Chondrocyte (in vitro differentiated cells): Measurements from ENCODE around the gene RNASEH1. TPM values are rescaled to one million over a fixed set of nuclear protein-coding genes. Genes with fewer than 3 reads are reported as not detected.

Experiments used
- DNase-seq: peaks from one replicate; pipeline ENCODE4 v3.0.0; 2021; ENCODE audit warnings: mixed read lengths, low spot score
- H3K27ac Mint-ChIP-seq: one replicate; pipeline ENCODE4 v1.8.0; 2021; ENCODE audit warnings: mild to moderate bottlenecking, moderate library complexity, mixed read lengths; ENCODE audit not compliant: unreplicated experiment
- H3K27me3 Mint-ChIP-seq: 2 replicates; pipeline ENCODE4 v1.8.0; 2021; ENCODE audit warnings: low read depth, mixed read lengths
- H3K36me3 Mint-ChIP-seq: 2 replicates; pipeline ENCODE4 v1.8.0; 2021; ENCODE audit warnings: low read depth, mixed read lengths
- H3K4me1 Mint-ChIP-seq: 2 replicates; pipeline ENCODE4 v1.8.0; 2021; ENCODE audit warnings: low read depth, mild to moderate bottlenecking, mixed read lengths
- H3K4me3 Mint-ChIP-seq: one replicate; pipeline ENCODE4 v1.8.0; 2021; ENCODE audit warnings: mild to moderate bottlenecking, moderate library complexity, mixed read lengths; ENCODE audit not compliant: unreplicated experiment
- H3K9me3 Mint-ChIP-seq: 2 replicates; pipeline ENCODE4 v1.8.0; 2021; ENCODE audit warnings: low read depth, mixed read lengths
- CTCF ChIP-seq: fragments of 200-600 bp; sonication (generic); IDR thresholded peaks from 2 replicates; pipeline ENCODE4 v1.5.0; 2021; ENCODE audit warnings: antibody characterized with exemption, mild to moderate bottlenecking, moderate library complexity
- long read RNA-seq: library from polyadenylated mRNA; stranded (forward); transcript quantifications from one replicate; pipeline ENCODE4 v2.0.0, GENCODE V29; 2021
- total RNA-seq: library from RNA; stranded (reverse); gene quantifications from 3 replicates; pipeline ENCODE4 v1.2.1, GENCODE V29; 2021

RNASEH1 gene
- total RNA-seq = 28.9 to 32.7 TPM (median 29.2 TPM) in 3 replicates
- long read RNA-seq, transcript RNASEH1-201 (8 exons, 1,887 nt) = major isoform, 46 of 64 reads
- long read RNA-seq, partial matches to known transcripts = 5 of 64 reads
- long read RNA-seq, other reads (novel, unspliced or antisense) = 13 of 64 reads

- DNase-seq = peak; percentile 100
- H3K9me3 Mint-ChIP-seq = no peaks in the 10 kb centered on the region
- H3K4me3 Mint-ChIP-seq = peak within 1 kb of the TSS; percentile 83
- peak within 1 kb of the TSS; percentile 97 for H3K27ac Mint-ChIP-seq
- peaks cover 9% of the 10 kb centered on the region for H3K36me3 Mint-ChIP-seq
- H3K27me3 Mint-ChIP-seq = no peaks in the 10 kb centered on the region
- no peak for TF ChIP-seq CTCF
- peaks cover 21% of the 10 kb centered on the region for H3K4me1 Mint-ChIP-seq
Measured at GRCh38 chr2:3558205-3559014, at the start of gene RNASEH1. RNASEH1 (minus strand) TSS chr2:3558333; CDS start chr2:3558260, 73 bp downstream.

GRCh38 chr2:3606370-3607201 lies 48.5 kb upstream of the RNASEH1 start:
- no peak for TF ChIP-seq CTCF
- Mint-ChIP-seq H3K27ac (no peak overlapping the region), H3K4me3 (no peak overlapping the region), H3K9me3 (no peaks in the 10 kb centered on the region), H3K27me3 (peaks cover 17% of the 10 kb centered on the region), H3K4me1 (no peaks in the 10 kb centered on the region), H3K36me3 (no peaks in the 10 kb centered on the region)
- peak; percentile 86 for DNase-seq

GRCh38 chr2:3606028-3606369 lies 47.9 kb upstream of the RNASEH1 start:
- Mint-ChIP-seq H3K27me3 (peaks cover 14% of the 10 kb centered on the region), H3K36me3 (no peaks in the 10 kb centered on the region), H3K27ac (no peak overlapping the region), H3K9me3 (no peaks in the 10 kb centered on the region), H3K4me1 (no peaks in the 10 kb centered on the region), H3K4me3 (no peak overlapping the region)
- TF ChIP-seq CTCF = no peak
- peak; percentile 77 for DNase-seq

- TF ChIP-seq CTCF = no peak
- H3K36me3 Mint-ChIP-seq = no peaks in the 10 kb centered on the region
- peaks cover 10% of the 10 kb centered on the region for H3K27me3 Mint-ChIP-seq
- DNase-seq = peak; percentile 40
- no peaks in the 10 kb centered on the region for H3K4me1 Mint-ChIP-seq
- H3K9me3 Mint-ChIP-seq = no peaks in the 10 kb centered on the region
- no peak overlapping the region for H3K27ac Mint-ChIP-seq
- no peak overlapping the region for H3K4me3 Mint-ChIP-seq
Measured at GRCh38 chr2:3604991-3605961, 47.1 kb upstream of the RNASEH1 start.
